PC-3 (cell line): ENCODE data around the gene RALGAPA1. TPM values are rescaled to one million over a fixed set of nuclear protein-coding genes. Genes with fewer than 3 reads are reported as not detected.

Source experiments
- ATAC-seq: fragments of 200-7000 bp; cut with Tn5 transposase; 2 replicates; pipeline ENCODE4 v1.9.1; 2020; ENCODE audit warnings: mild to moderate bottlenecking, moderate library complexity
- BruUV-seq: library from RNA; stranded (reverse); fragments of 400-500 nt; replicated peaks from 2 replicates; lab custom pipeline; 2021; lab: Mats Ljungman, UMichigan
- CTCF ChIA-PET: fragments of 300-600 bp; sonication (Branson Sonifier 250); formaldehyde crosslinking; loops from one replicate; lab custom pipeline; 2022; ENCODE audit warnings: antibody characterized with exemption; lab: Charles Lee
- POLR2A ChIA-PET: fragments of 300-600 bp; sonication (Branson Sonifier 250); formaldehyde crosslinking; loops from one replicate; lab custom pipeline; 2022; ENCODE audit warnings: antibody characterized with exemption; ENCODE audit not compliant: unreplicated experiment; lab: Charles Lee
- DNase-seq: peaks from one replicate; pipeline ENCODE4 v3.0.0-alpha.2; 2015
- H2AFZ ChIP-seq: fragments of 300-600 bp; sonication (generic); 2 replicates; pipeline ENCODE4 v1.6.0; 2016; ENCODE audit warnings: antibody characterized with exemption, low read length
- H3F3A ChIP-seq: fragments of 300-600 bp; sonication (generic); one replicate; pipeline ENCODE4 v1.6.0; 2017; ENCODE audit warnings: antibody characterized with exemption, low read length, control low read depth, mild to moderate bottlenecking; ENCODE audit not compliant: unreplicated experiment
- H3K27ac ChIP-seq: fragments of 300-600 bp; sonication (generic); 2 replicates; pipeline ENCODE4 v1.5.1; 2016; ENCODE audit warnings: mild to moderate bottlenecking, low read length
- H3K27me3 ChIP-seq: fragments of 300-600 bp; sonication (generic); 2 replicates; pipeline ENCODE4 v1.6.1; 2016; ENCODE audit warnings: low read length, mixed read lengths
- H3K36me3 ChIP-seq: fragments of 300-600 bp; sonication (generic); 2 replicates; pipeline ENCODE4 v1.6.1; 2016; ENCODE audit warnings: low read depth, mixed run types, low read length, mixed read lengths
- H3K4me1 ChIP-seq: fragments of 300-600 bp; sonication (generic); 2 replicates; pipeline ENCODE4 v1.5.1; 2016; ENCODE audit warnings: low read length; ENCODE audit not compliant: insufficient read depth
- H3K4me2 ChIP-seq: fragments of 300-600 bp; sonication (generic); 2 replicates; pipeline ENCODE4 v1.6.0; 2016; ENCODE audit warnings: low read length
- H3K4me3 ChIP-seq: fragments of 300-600 bp; sonication (generic); 2 replicates; pipeline ENCODE4 v1.5.1; 2016; ENCODE audit warnings: mild to moderate bottlenecking, low read length, mixed read lengths
- H3K79me2 ChIP-seq: fragments of 300-600 bp; sonication (generic); 2 replicates; pipeline ENCODE4 v1.6.1; 2017; ENCODE audit warnings: low read length, mixed read lengths
- H3K9ac ChIP-seq: fragments of 300-600 bp; sonication (generic); 2 replicates; pipeline ENCODE4 v1.6.0; 2016; ENCODE audit warnings: mild to moderate bottlenecking, low read length
- H3K9me2 ChIP-seq: fragments of 300-600 bp; sonication (generic); replicated peaks from 2 replicates; pipeline ENCODE4 v1.6.1; 2016; ENCODE audit warnings: mixed run types, low read length, mixed read lengths
- H3K9me3 ChIP-seq: fragments of 300-600 bp; sonication (generic); 2 replicates; pipeline ENCODE4 v1.6.1; 2016; ENCODE audit warnings: low read length, mixed read lengths
- H4K20me1 ChIP-seq: fragments of 300-600 bp; sonication (generic); 2 replicates; pipeline ENCODE4 v1.6.1; 2016; ENCODE audit warnings: low read length, mixed read lengths
- CTCF ChIP-seq: fragments of 300-600 bp; sonication (generic); conservative IDR thresholded peaks from 2 replicates; pipeline ENCODE4 v1.5.1; 2017; ENCODE audit warnings: antibody characterized with exemption, low read depth, mild to moderate bottlenecking, low read length
- EZH2 ChIP-seq: fragments of 300-600 bp; sonication (generic); IDR thresholded peaks from one replicate; pipeline ENCODE4 v1.6.1; 2017; ENCODE audit warnings: antibody characterized with exemption, mild to moderate bottlenecking, low read length; ENCODE audit not compliant: unreplicated experiment
- EZH2phosphoT487 ChIP-seq: fragments of 300-600 bp; sonication (generic); IDR thresholded peaks from 2 replicates; pipeline ENCODE4 v1.6.1; 2018; ENCODE audit warnings: mild to moderate bottlenecking, antibody characterized with exemption, low read length, borderline replicate concordance
- intact Hi-C: fragments of 100-400 bp; cut with micrococcal nuclease; formaldehyde crosslinking; loops from 2 replicates; pipeline ENCODE4 v1.9.0; 2023
- total RNA-seq: library from RNA; depleted of rRNA; stranded (reverse); fragments of >200 nt; gene quantifications from 2 replicates; pipeline ENCODE4 v1.2.3, GENCODE V29; 2014

RALGAPA1 gene
- total RNA-seq, 1 experiment from 2014 or later: 20.3 TPM

GRCh38 chr14:35558680-35559079 is 250.4 kb downstream of the RALGAPA1 start:
- POLR2A ChIA-PET: no interaction called here
- Histone ChIP-seq H3K4me3 (no peak overlapping the region), H4K20me1 (no peaks in the 10 kb centered on the region), H3F3A (no peaks in the 10 kb centered on the region), H3K9ac (no peak overlapping the region), H3K27me3 (no peaks in the 10 kb centered on the region), H3K79me2 (no peaks in the 10 kb centered on the region), H3K9me2 (no peaks in the 10 kb centered on the region), H3K9me3 (no peaks in the 10 kb centered on the region), H2AFZ (no peak overlapping the region), H3K27ac (no peak overlapping the region), H3K4me1 (no peaks in the 10 kb centered on the region), H3K36me3 (no peaks in the 10 kb centered on the region), H3K4me2 (no peak overlapping the region)
- CTCF ChIA-PET: interaction anchor here (0.6 kb wide), 1 partner anchor 22 kb away, joined by 3 read pairs; no protein-coding TSS in a partner anchor
- no peak for DNase-seq
- TF ChIP-seq EZH2 (no peak), EZH2phosphoT487 (no peak), CTCF (no peak)
- BruUV-seq: no TSS peak
- intact Hi-C loops: no loop called here
- no peak for ATAC-seq

GRCh38 chr14:35557221-35557747 is 251.8 kb downstream of the RALGAPA1 start:
- H3K9me2 ChIP-seq: no peaks in the 10 kb centered on the region
- H3K4me1 ChIP-seq: no peaks in the 10 kb centered on the region
- H4K20me1 ChIP-seq: no peaks in the 10 kb centered on the region
- no peak overlapping the region for H2AFZ ChIP-seq
- no peak overlapping the region for H3K27ac ChIP-seq
- no peaks in the 10 kb centered on the region for H3K36me3 ChIP-seq
- no peak overlapping the region for H3K4me2 ChIP-seq
- H3K9ac ChIP-seq: no peak overlapping the region
- DNase-seq (no peak), ATAC-seq (no peak)
- no peaks in the 10 kb centered on the region for H3F3A ChIP-seq
- no peaks in the 10 kb centered on the region for H3K79me2 ChIP-seq
- intact Hi-C loops: no loop called here
- H3K9me3 ChIP-seq: no peaks in the 10 kb centered on the region
- ChIA-PET CTCF (no interaction called here), POLR2A (no interaction called here)
- no peaks in the 10 kb centered on the region for H3K27me3 ChIP-seq
- no peak for TF ChIP-seq EZH2
- no TSS peak for BruUV-seq
- H3K4me3 ChIP-seq: no peak overlapping the region

GRCh38 chr14:35556548-35556947 is 252.5 kb downstream of the RALGAPA1 start:
- Histone ChIP-seq H3K27me3 (no peaks in the 10 kb centered on the region), H3K27ac (no peak overlapping the region), H4K20me1 (no peaks in the 10 kb centered on the region), H3K4me2 (no peak overlapping the region), H3K9me3 (no peaks in the 10 kb centered on the region), H3K9ac (no peak overlapping the region), H3K4me3 (no peak overlapping the region), H2AFZ (no peak overlapping the region), H3K79me2 (no peaks in the 10 kb centered on the region), H3K36me3 (no peaks in the 10 kb centered on the region), H3F3A (no peaks in the 10 kb centered on the region), H3K9me2 (no peaks in the 10 kb centered on the region), H3K4me1 (no peaks in the 10 kb centered on the region)
- TF ChIP-seq CTCF: no peak
- no peak for TF ChIP-seq EZH2phosphoT487
- no peak for TF ChIP-seq EZH2
- ATAC-seq (no peak), DNase-seq (no peak)
- ChIA-PET POLR2A (no interaction called here), CTCF (no interaction called here)
- BruUV-seq: no TSS peak
- intact Hi-C loops: no loop called here
